PC-3 (cell line): ENCODE measurements around the gene PRKAR2B.

Experiments used
- CTCF ChIP-seq: fragments of 300-600 bp; sonication (generic); conservative IDR thresholded peaks from 2 replicates; pipeline ENCODE4 v1.5.1; 2017; ENCODE audit warnings: antibody characterized with exemption, low read depth, mild to moderate bottlenecking, low read length
- EZH2 ChIP-seq: fragments of 300-600 bp; sonication (generic); IDR thresholded peaks from one replicate; pipeline ENCODE4 v1.6.1; 2017; ENCODE audit warnings: antibody characterized with exemption, mild to moderate bottlenecking, low read length; ENCODE audit not compliant: unreplicated experiment
- EZH2phosphoT487 ChIP-seq: fragments of 300-600 bp; sonication (generic); IDR thresholded peaks from 2 replicates; pipeline ENCODE4 v1.6.1; 2018; ENCODE audit warnings: mild to moderate bottlenecking, antibody characterized with exemption, low read length, borderline replicate concordance

- TF ChIP-seq CTCF (no peak), EZH2 (no peak), EZH2phosphoT487 (no peak)
Measured at GRCh38 chr7:107187774-107188173, 143.3 kb downstream of the PRKAR2B start.
